ENCODE measurements around the gene MPC2. TPM values are rescaled to one million over a fixed set of nuclear protein-coding genes. Genes with fewer than 3 reads are reported as not detected.

Gene MPC2
- total RNA-seq, 1 experiment from 2014 or later: 56.2 TPM

DNA sequence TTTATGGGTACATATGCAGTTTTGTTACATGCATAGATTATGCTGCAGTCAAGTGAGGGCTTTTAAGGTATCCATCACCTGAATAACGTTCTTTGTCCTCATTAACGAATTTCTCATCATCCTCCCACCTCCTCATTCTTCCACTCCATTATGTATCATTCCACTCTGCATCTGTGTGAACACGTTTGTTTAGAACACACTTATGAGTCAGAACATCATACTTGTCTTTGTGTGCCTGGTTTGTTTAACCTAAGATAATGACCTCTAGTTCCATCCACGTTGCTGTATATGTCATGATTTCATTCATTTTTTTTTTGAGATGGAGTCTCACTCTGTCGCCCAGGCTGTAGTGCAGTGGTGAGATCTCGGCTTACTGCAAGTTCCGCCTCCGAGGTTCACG, 6.7 kb upstream of the MPC2 start:
- no peak overlapping the region for H3K4me3 ChIP-seq (ENCODE audit: low read depth, low read length, poor library complexity, severe bottlenecking)
- no peaks in the 10 kb centered on the region for H3K9me3 ChIP-seq (ENCODE audit: low read depth, low read length, poor library complexity, severe bottlenecking)
- DNase-seq (ENCODE audit: low spot score): no peak
- no peak for TF ChIP-seq EZH2 (IDR thresholded peaks at IDR 0.05; ENCODE audit: borderline replicate concordance, low read depth, low read length, poor library complexity, severe bottlenecking)
- TF ChIP-seq, protein P1, sequence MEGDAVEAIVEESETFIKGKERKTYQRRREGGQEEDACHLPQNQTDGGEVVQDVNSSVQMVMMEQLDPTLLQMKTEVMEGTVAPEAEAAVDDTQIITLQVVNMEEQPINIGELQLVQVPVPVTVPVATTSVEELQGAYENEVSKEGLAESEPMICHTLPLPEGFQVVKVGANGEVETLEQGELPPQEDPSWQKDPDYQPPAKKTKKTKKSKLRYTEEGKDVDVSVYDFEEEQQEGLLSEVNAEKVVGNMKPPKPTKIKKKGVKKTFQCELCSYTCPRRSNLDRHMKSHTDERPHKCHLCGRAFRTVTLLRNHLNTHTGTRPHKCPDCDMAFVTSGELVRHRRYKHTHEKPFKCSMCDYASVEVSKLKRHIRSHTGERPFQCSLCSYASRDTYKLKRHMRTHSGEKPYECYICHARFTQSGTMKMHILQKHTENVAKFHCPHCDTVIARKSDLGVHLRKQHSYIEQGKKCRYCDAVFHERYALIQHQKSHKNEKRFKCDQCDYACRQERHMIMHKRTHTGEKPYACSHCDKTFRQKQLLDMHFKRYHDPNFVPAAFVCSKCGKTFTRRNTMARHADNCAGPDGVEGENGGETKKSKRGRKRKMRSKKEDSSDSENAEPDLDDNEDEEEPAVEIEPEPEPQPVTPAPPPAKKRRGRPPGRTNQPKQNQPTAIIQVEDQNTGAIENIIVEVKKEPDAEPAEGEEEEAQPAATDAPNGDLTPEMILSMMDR (conservative IDR thresholded peaks at IDR 0.05; ENCODE audit: low read depth, low read length): no peak
- no peak overlapping the region for H3K27ac ChIP-seq (ENCODE audit: low read depth, low read length, poor library complexity, severe bottlenecking)
- intact Hi-C loops (cut with micrococcal nuclease; ENCODE audit: unreplicated experiment): no loop called here
- no TSS peak for BruUV-seq (replicated peaks)
- no peaks in the 10 kb centered on the region for H3K36me3 ChIP-seq (ENCODE audit: insufficient read depth, low read length, poor library complexity, severe bottlenecking)
- H3K4me1 ChIP-seq (ENCODE audit: insufficient read depth, low read length, poor library complexity, severe bottlenecking): no peaks in the 10 kb centered on the region
- H3K27me3 ChIP-seq (replicated peaks; ENCODE audit: insufficient read depth, low read depth, low read length, poor library complexity): no peaks in the 10 kb centered on the region
- POLR2A ChIA-PET (ENCODE audit: low non-redundant PET): no interaction called here
- CTCF ChIA-PET: no interaction called here

- no TSS peak for BruUV-seq (replicated peaks)
- H3K36me3 ChIP-seq (ENCODE audit: insufficient read depth, low read length, poor library complexity, severe bottlenecking): no peaks in the 10 kb centered on the region
- H3K27me3 ChIP-seq (replicated peaks; ENCODE audit: insufficient read depth, low read depth, low read length, poor library complexity): no peaks in the 10 kb centered on the region
- H3K4me1 ChIP-seq (ENCODE audit: insufficient read depth, low read length, poor library complexity, severe bottlenecking): no peaks in the 10 kb centered on the region
- intact Hi-C loops (cut with micrococcal nuclease; ENCODE audit: unreplicated experiment): no loop called here
- no peak overlapping the region for H3K4me3 ChIP-seq (ENCODE audit: low read depth, low read length, poor library complexity, severe bottlenecking)
- POLR2A ChIA-PET (ENCODE audit: low non-redundant PET): no interaction called here
- TF ChIP-seq, protein P1 (conservative IDR thresholded peaks at IDR 0.05; ENCODE audit: low read depth, low read length): no peak
- TF ChIP-seq EZH2 (IDR thresholded peaks at IDR 0.05; ENCODE audit: borderline replicate concordance, low read depth, low read length, poor library complexity, severe bottlenecking): no peak
- DNase-seq (ENCODE audit: low spot score): no peak
- no peak overlapping the region for H3K27ac ChIP-seq (ENCODE audit: low read depth, low read length, poor library complexity, severe bottlenecking)
- CTCF ChIA-PET: no interaction called here
- no peaks in the 10 kb centered on the region for H3K9me3 ChIP-seq (ENCODE audit: low read depth, low read length, poor library complexity, severe bottlenecking)
Observed at GRCh38 chr1:167940264-167940663, 3.4 kb upstream of the MPC2 start.

DNA sequence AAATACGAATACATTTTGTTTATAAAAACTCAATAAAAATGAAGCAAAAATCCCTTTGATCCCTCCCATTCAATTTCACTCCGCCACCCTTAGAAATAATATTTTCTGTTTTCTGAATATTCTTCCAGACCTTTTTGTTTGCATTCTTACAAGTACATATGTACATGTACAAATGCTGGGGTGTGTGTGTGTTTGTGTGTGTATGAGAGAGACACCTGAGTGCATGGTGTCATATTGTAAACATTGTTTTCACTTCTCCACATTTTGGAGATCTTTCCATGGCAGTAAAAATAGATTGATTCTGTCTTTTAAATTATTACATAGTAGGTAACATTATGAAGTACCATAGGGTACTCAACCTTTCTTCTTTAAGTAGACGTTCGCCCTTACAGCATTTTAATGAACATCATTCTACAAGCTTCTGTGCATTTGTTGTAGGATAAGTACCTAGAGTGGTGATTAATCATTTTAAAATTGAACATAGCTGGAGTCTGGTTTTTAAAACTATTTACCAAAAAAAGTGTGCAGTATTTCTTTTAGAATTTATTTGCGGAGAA, 1.3 kb upstream of the MPC2 start:
- no peak for DNase-seq (ENCODE audit: low spot score)
- intact Hi-C loops (cut with micrococcal nuclease; ENCODE audit: unreplicated experiment): loop anchor here (10.0 kb wide), 1 partner anchor 223 kb away; no protein-coding TSS in a partner anchor
- Histone ChIP-seq H3K27me3 (replicated peaks; ENCODE audit: insufficient read depth, low read depth, low read length, poor library complexity) (no peaks in the 10 kb centered on the region), H3K4me1 (ENCODE audit: insufficient read depth, low read length, poor library complexity, severe bottlenecking) (peaks cover 15% of the 10 kb centered on the region), H3K27ac (ENCODE audit: low read depth, low read length, poor library complexity, severe bottlenecking) (peak overlapping the region; percentile 98), H3K9me3 (ENCODE audit: low read depth, low read length, poor library complexity, severe bottlenecking) (no peaks in the 10 kb centered on the region), H3K4me3 (ENCODE audit: low read depth, low read length, poor library complexity, severe bottlenecking) (peak overlapping the region; percentile 75), H3K36me3 (ENCODE audit: insufficient read depth, low read length, poor library complexity, severe bottlenecking) (no peaks in the 10 kb centered on the region)
- ChIA-PET CTCF (no interaction called here), POLR2A (ENCODE audit: low non-redundant PET) (no interaction called here)
- TSS peak; percentile 51 for BruUV-seq (replicated peaks)
- TF ChIP-seq EZH2 (IDR thresholded peaks at IDR 0.05; ENCODE audit: borderline replicate concordance, low read depth, low read length, poor library complexity, severe bottlenecking): no peak
- TF ChIP-seq, protein P1 (conservative IDR thresholded peaks at IDR 0.05; ENCODE audit: low read depth, low read length): no peak
